Measurements from ENCODE around the gene DNAH14. TPM values are rescaled to one million over a fixed set of nuclear protein-coding genes. Genes with fewer than 3 reads are reported as not detected.
"Not testable (repeated sequence)": the region's sequence is repeated elsewhere in the genome, so short reads cannot be mapped to it uniquely, and the experiment has no call there.

DNAH14 gene
- total RNA-seq, 1 experiment from 2014 or later: 47.0 TPM

DNA sequence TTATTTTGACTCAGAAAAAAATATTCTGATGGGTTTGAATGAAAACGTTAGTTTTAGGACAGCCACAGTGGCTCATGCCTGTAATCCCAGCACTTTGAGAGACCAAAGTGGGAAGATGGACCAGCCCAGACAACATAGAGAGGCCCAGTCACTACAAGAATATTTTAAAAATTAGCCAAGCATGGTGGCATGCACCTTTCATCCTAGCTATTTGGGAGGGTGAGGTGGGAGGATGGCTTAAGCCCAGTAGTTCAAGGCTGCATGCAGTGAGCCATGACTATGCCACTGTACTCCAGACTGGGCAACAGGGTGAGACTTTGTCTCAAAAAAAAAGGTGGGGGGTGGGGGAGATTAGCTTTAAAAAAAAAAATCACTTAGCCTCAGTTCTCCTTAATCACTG is 370.9 kb downstream of the DNAH14 start:
- H3K4me3 ChIP-seq (ENCODE audit: low read depth in 2 of 2, low read length in 2 of 2): no peak overlapping the region
- H3K27ac ChIP-seq (ENCODE audit: low read length): no peak overlapping the region
- no TSS peak for BruUV-seq (replicated peaks)
- H3K9me3 ChIP-seq (ENCODE audit: control insufficient read depth, insufficient read depth, low read depth, low read length): no peaks in the 10 kb centered on the region
- in situ Hi-C loops (cut with HindIII; ENCODE audit: low pct_unique_long_range_greater_than_20kb, low sequenced_read_pairs) (no loop called here), intact Hi-C loops (cut with micrococcal nuclease; ENCODE audit: unreplicated experiment) (no loop called here)
- H3K36me3 ChIP-seq (ENCODE audit: control insufficient read depth, insufficient read depth, low read length): no peaks in the 10 kb centered on the region
- TF ChIP-seq POLR2AphosphoS5 (IDR thresholded peaks at IDR 0.05; ENCODE audit: low read depth, low read length) (no peak), SIN3A (IDR thresholded peaks at IDR 0.05; ENCODE audit: borderline replicate concordance, insufficient read depth, low read depth, low read length) (no peak), TCF7L2 (IDR thresholded peaks at IDR 0.05; ENCODE audit: low read depth, low read length) (no peak)
- TF ChIP-seq, protein P1, sequence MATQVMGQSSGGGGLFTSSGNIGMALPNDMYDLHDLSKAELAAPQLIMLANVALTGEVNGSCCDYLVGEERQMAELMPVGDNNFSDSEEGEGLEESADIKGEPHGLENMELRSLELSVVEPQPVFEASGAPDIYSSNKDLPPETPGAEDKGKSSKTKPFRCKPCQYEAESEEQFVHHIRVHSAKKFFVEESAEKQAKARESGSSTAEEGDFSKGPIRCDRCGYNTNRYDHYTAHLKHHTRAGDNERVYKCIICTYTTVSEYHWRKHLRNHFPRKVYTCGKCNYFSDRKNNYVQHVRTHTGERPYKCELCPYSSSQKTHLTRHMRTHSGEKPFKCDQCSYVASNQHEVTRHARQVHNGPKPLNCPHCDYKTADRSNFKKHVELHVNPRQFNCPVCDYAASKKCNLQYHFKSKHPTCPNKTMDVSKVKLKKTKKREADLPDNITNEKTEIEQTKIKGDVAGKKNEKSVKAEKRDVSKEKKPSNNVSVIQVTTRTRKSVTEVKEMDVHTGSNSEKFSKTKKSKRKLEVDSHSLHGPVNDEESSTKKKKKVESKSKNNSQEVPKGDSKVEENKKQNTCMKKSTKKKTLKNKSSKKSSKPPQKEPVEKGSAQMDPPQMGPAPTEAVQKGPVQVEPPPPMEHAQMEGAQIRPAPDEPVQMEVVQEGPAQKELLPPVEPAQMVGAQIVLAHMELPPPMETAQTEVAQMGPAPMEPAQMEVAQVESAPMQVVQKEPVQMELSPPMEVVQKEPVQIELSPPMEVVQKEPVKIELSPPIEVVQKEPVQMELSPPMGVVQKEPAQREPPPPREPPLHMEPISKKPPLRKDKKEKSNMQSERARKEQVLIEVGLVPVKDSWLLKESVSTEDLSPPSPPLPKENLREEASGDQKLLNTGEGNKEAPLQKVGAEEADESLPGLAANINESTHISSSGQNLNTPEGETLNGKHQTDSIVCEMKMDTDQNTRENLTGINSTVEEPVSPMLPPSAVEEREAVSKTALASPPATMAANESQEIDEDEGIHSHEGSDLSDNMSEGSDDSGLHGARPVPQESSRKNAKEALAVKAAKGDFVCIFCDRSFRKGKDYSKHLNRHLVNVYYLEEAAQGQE (IDR thresholded peaks at IDR 0.05; ENCODE audit: insufficient read depth in 1 of 2, low read depth in 2 of 2, low read length in 1 of 2): no peak
- TF ChIP-seq, protein P2, sequence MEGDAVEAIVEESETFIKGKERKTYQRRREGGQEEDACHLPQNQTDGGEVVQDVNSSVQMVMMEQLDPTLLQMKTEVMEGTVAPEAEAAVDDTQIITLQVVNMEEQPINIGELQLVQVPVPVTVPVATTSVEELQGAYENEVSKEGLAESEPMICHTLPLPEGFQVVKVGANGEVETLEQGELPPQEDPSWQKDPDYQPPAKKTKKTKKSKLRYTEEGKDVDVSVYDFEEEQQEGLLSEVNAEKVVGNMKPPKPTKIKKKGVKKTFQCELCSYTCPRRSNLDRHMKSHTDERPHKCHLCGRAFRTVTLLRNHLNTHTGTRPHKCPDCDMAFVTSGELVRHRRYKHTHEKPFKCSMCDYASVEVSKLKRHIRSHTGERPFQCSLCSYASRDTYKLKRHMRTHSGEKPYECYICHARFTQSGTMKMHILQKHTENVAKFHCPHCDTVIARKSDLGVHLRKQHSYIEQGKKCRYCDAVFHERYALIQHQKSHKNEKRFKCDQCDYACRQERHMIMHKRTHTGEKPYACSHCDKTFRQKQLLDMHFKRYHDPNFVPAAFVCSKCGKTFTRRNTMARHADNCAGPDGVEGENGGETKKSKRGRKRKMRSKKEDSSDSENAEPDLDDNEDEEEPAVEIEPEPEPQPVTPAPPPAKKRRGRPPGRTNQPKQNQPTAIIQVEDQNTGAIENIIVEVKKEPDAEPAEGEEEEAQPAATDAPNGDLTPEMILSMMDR (IDR thresholded peaks at IDR 0.05): no peak
- H3K27me3 ChIP-seq (ENCODE audit: control insufficient read depth, insufficient read depth, low read length): no peaks in the 10 kb centered on the region
- ATAC-seq: no peak
- ChIA-PET CTCF (no interaction called here), POLR2A (no interaction called here)
- no peak for DNase-seq (ENCODE audit: low read depth, low spot score)
- H3K4me1 ChIP-seq (ENCODE audit: control insufficient read depth, insufficient read depth, low read length): no peaks in the 10 kb centered on the region

DNA sequence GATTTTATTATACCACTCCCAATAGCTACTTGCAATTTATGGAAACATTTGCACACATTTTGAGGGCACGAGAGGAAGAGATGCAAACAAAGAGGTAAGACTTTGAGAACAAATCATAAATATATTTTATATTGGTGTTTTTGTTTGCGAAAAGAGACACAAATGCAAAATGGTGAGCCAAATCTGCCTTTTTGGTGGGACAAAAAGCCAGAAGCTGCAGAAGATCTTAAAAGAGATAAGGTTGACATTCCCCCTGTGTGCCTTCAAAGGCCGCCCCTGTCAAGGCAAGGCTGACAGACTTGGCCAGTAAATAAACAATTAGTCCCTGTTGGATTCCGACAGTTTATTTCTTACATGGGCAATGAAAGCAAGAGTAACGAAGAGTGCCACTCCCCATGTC is 375.5 kb downstream of the DNAH14 start:
- ChIA-PET CTCF (no interaction called here), POLR2A (no interaction called here)
- TF ChIP-seq, protein P2 (IDR thresholded peaks at IDR 0.05): no peak
- TF ChIP-seq TCF7L2 (IDR thresholded peaks at IDR 0.05; ENCODE audit: low read depth, low read length) (no peak), POLR2AphosphoS5 (IDR thresholded peaks at IDR 0.05; ENCODE audit: low read depth, low read length) (no peak), SIN3A (IDR thresholded peaks at IDR 0.05; ENCODE audit: borderline replicate concordance, insufficient read depth, low read depth, low read length) (no peak)
- TF ChIP-seq, protein P1 (IDR thresholded peaks at IDR 0.05; ENCODE audit: insufficient read depth in 1 of 2, low read depth in 2 of 2, low read length in 1 of 2): no peak
- no TSS peak for BruUV-seq (replicated peaks)
- ATAC-seq: no peak
- DNase-seq (ENCODE audit: low read depth, low spot score): no peak
- Histone ChIP-seq H3K9me3 (ENCODE audit: control insufficient read depth, insufficient read depth, low read depth, low read length) (no peaks in the 10 kb centered on the region), H3K27ac (ENCODE audit: low read length) (no peak overlapping the region), H3K36me3 (ENCODE audit: control insufficient read depth, insufficient read depth, low read length) (no peaks in the 10 kb centered on the region), H3K4me1 (ENCODE audit: control insufficient read depth, insufficient read depth, low read length) (no peaks in the 10 kb centered on the region), H3K27me3 (ENCODE audit: control insufficient read depth, insufficient read depth, low read length) (no peaks in the 10 kb centered on the region), H3K4me3 (ENCODE audit: low read depth in 2 of 2, low read length in 2 of 2) (no peak overlapping the region)
- intact Hi-C loops (cut with micrococcal nuclease; ENCODE audit: unreplicated experiment): no loop called here
- in situ Hi-C loops (cut with HindIII; ENCODE audit: low pct_unique_long_range_greater_than_20kb, low sequenced_read_pairs): no loop called here

DNA sequence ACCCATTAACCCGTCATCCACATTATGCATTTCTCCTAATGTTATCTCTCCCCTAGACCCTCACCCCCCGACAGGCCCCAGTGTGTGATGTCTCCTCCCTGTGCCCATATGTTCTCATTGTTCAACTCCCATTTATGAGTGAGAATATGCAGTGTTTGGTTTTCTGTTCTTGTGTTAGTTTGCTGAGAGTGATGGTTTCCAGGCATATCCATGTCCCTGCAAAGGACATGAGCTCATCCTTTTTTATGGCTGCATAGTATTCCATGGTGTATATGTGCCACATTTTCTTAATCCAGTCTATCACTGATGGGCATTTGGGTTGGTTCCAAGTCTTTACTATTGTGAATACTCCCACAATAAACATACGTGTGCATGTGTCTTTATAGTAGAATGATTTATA is 381.1 kb downstream of the DNAH14 start:
- H3K4me1 ChIP-seq (ENCODE audit: control insufficient read depth, insufficient read depth, low read length); H3K9me3 ChIP-seq (ENCODE audit: control insufficient read depth, insufficient read depth, low read depth, low read length); H3K27me3 ChIP-seq (ENCODE audit: control insufficient read depth, insufficient read depth, low read length); ATAC-seq; H3K4me3 ChIP-seq (ENCODE audit: low read depth in 2 of 2, low read length in 2 of 2); H3K27ac ChIP-seq (ENCODE audit: low read length); H3K36me3 ChIP-seq (ENCODE audit: control insufficient read depth, insufficient read depth, low read length); CTCF ChIA-PET; in situ Hi-C loops (cut with HindIII; ENCODE audit: low pct_unique_long_range_greater_than_20kb, low sequenced_read_pairs); POLR2A ChIA-PET; intact Hi-C loops (cut with micrococcal nuclease; ENCODE audit: unreplicated experiment); BruUV-seq (replicated peaks); DNase-seq (ENCODE audit: low read depth, low spot score): not testable (repeated sequence)

Measured in Panc1 (cell line).